Effector memory CD8-positive, alpha-beta T cell (primary cell): Measurements from ENCODE around the gene SPACA6.
"Not testable (repeated sequence)": the region's sequence is repeated elsewhere in the genome, so short reads cannot be mapped to it uniquely, and the experiment has no call there.

Experiments used
- ATAC-seq: fragments of 150-1000 bp; cut with Tn5 transposase; replicated peaks from 2 replicates; pipeline ENCODE4 v1.10.0; 2021; ENCODE audit warnings: mild to moderate bottlenecking, moderate library complexity
- DNase-seq, 3 experiments: peaks; one replicate each; pipeline ENCODE4 v3.0.0; 2021
- H3K27ac Mint-ChIP-seq, 2 donors: one replicate each; pipeline ENCODE4 v1.8.0; 2022; ENCODE audit warnings: mild to moderate bottlenecking in 2 of 2, mixed read lengths in 2 of 2, moderate library complexity in 2 of 2
- H3K27me3 Mint-ChIP-seq, 2 donors: one replicate each; pipeline ENCODE4 v1.8.0; 2022; ENCODE audit warnings: mixed read lengths in 2 of 2
- H3K36me3 Mint-ChIP-seq: one replicate; pipeline ENCODE4 v1.8.0; 2022; ENCODE audit warnings: mild to moderate bottlenecking, moderate library complexity, mixed read lengths; ENCODE audit not compliant: insufficient read depth
- H3K4me1 Mint-ChIP-seq, 2 donors: one replicate each; pipeline ENCODE4 v1.8.0; 2022; ENCODE audit warnings: low read depth in 2 of 2, mixed read lengths in 2 of 2
- H3K4me3 Mint-ChIP-seq, 2 donors: one replicate each; pipeline ENCODE4 v1.8.0; 2022; ENCODE audit warnings: mild to moderate bottlenecking in 2 of 2, mixed read lengths in 2 of 2, moderate library complexity in 2 of 2
- H3K9me3 Mint-ChIP-seq, 2 donors: one replicate each; pipeline ENCODE4 v1.8.0; 2022; ENCODE audit warnings: mixed read lengths in 2 of 2

Gene SPACA6

DNA sequence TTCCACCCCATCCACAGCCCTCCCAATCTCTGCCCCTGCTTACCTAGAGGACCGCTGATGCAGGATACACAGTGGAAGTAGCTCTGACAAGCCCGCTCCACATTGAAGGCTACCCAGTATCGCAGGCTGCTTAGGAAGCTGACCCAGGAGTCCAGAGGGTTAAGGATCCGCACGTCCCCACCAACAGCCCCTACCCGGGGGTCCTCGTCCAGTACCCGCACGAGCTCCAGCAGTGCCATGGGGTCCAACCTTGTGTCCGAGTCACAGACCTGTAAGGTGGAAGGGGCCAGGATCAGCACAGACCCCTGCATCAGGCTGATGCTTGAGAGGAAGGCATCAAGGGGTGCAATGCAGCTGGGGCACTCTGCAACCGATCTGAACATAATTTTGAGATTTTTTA is 23.8 kb downstream of the SPACA6 start:
- no peak for ATAC-seq
- Mint-ChIP-seq H3K36me3 (no peaks in the 10 kb centered on the region), H3K4me1 (peaks cover 0 to 2% of the 10 kb centered on the region in 2 donors), H3K4me3 (no peak overlapping the region), H3K9me3 (peaks cover 3 to 12% of the 10 kb centered on the region in 2 donors), H3K27ac (no peak overlapping the region), H3K27me3 (peaks cover 48 to 58% of the 10 kb centered on the region in 2 donors)
- no peak for DNase-seq

DNA sequence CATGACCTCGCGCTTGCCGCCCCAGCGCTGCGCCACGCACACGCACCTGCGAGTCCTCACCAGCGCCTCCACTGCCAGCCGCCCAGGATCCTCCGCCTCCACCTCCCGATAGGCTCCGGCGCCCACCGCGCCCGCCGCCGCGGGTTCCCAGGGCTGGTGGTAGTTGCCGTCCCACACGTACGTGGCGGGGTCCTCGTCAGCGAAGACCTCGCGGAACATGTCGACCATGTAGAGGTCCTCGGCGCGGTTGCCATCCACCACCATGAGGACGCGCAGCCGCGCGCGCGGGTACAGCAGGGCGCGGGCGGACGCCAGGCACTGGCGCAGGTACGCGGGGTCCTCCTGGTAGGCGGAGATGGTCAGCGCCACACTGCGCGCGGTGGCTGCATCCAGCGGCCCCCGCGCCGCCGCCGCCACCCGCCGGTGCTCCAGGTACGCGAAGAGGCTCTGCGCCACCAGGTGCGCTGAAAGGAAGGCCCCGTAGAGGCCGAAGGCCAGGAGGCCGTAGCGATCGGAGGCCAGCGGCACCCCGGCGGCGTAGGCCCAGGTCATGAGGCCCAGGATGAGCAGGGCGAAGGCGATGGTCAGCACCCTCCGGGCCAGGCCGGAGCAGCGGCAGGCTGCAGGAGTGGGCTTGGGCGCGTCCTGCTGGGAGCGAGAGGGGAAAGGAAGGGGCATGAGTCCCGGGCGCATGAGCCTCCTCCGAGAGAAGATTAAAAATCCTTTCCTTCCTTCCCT is 26.3 kb downstream of the SPACA6 start:
- H3K4me3 Mint-ChIP-seq = no peak overlapping the region
- DNase-seq (no peak), ATAC-seq (no peak)
- H3K4me1 Mint-ChIP-seq = peaks cover 0 to 2% of the 10 kb centered on the region in 2 donors
- H3K36me3 Mint-ChIP-seq = no peaks in the 10 kb centered on the region
- no peak overlapping the region for H3K27ac Mint-ChIP-seq
- H3K27me3 Mint-ChIP-seq = peaks cover 48 to 65% of the 10 kb centered on the region in 2 donors
- peaks cover 3 to 12% of the 10 kb centered on the region in 2 donors for H3K9me3 Mint-ChIP-seq

DNA sequence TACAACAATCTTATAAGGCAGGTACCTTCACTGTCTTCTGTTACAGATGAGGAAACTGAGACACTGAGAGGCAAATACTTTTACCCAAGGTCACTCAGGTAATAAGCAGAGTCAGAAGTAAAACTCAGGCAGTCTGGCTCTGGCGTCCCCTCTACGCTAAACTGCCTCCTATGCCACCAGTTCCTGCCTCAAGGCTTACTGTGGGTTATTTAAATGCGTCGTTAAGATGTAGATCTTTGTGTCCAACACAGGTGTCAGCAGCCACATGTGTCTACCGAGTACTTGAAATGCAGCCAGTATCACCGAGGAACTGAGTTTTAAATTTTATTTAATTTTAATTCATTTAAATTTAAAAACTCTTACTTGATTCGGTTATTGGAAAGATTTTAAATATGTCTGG is 28.8 kb downstream of the SPACA6 start:
- DNase-seq (no peak), ATAC-seq (no peak)
- Mint-ChIP-seq H3K27me3 (peaks cover 51 to 67% of the 10 kb centered on the region in 2 donors), H3K27ac (no peak overlapping the region), H3K9me3 (no peaks in the 10 kb centered on the region), H3K36me3 (no peaks in the 10 kb centered on the region), H3K4me3 (no peak overlapping the region), H3K4me1 (peaks cover 0 to 2% of the 10 kb centered on the region in 2 donors)

DNA sequence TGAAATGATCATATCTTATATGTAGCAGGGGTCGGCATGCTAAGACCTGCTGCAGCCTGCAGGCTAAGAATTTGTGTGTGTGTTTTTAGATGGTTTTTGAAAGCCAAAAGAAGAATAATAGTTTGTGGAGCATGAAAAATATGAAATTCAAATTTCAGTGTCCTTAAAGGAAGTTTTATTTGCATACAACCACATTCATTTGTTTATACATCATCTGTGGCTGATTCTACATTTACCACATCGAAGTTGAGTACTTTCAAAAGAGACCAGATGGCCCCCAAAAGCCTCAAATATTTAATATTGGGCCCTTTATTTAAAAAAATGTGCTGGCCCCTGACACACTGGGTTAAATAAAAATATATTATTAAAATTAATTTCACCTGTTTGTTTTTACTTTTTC is 29.4 kb downstream of the SPACA6 start:
- Mint-ChIP-seq H3K27me3 (peaks cover 53 to 69% of the 10 kb centered on the region in 2 donors), H3K27ac (no peak overlapping the region), H3K4me3 (no peak overlapping the region), H3K36me3 (no peaks in the 10 kb centered on the region), H3K9me3 (peaks cover 0 to 1% of the 10 kb centered on the region in 2 donors), H3K4me1 (peaks cover 0 to 2% of the 10 kb centered on the region in 2 donors)
- DNase-seq = no peak
- no peak for ATAC-seq

DNA sequence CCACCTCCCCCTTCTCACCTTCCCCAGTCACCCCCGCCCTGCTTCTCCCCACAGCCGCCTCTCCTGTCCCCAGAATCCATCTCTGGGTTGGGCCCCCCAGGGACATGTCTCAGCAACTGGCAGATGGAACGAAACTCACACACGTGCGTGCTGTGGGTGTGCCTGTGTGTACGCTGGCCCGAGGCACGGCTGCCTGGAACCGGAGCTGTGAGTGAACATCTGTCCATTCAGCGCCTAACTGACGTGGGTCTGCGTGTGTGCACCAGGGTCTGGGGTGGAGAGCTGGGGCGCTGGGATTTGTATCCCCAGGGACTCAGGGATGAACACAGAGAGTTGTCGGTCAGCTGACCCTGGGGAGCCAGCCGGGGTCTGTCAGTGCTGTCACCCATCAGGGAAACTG is 31.4 kb downstream of the SPACA6 start:
- Mint-ChIP-seq H3K9me3 (peaks cover 0 to 4% of the 10 kb centered on the region in 2 donors), H3K27ac (no peak overlapping the region), H3K4me1 (peaks cover 0 to 2% of the 10 kb centered on the region in 2 donors), H3K27me3 (peaks cover 55 to 71% of the 10 kb centered on the region in 2 donors), H3K36me3 (no peaks in the 10 kb centered on the region), H3K4me3 (no peak overlapping the region)
- ATAC-seq (no peak), DNase-seq (no peak)

DNA sequence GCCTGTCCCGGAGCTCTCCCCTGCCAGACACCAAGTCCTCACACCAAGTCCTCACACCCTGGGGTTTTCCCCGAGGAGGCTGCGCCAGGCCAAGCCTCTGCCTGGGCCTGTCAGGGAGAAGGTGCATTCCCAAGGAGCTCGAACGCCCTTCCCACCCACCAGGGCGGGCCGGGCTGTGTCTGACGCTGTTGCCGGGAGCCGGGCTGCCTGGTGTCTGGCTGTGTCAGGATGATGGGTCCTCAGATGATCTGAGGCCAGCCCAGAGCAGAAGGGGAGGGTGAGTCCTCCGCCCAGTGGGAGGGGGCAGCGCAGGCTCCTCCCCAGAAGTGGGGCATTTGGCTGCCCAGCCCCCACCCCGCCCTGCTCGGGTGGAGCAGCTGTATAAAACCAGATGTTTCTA is 32.9 kb downstream of the SPACA6 start:
- ATAC-seq (no peak), DNase-seq (no peak)
- Mint-ChIP-seq H3K36me3 (no peaks in the 10 kb centered on the region), H3K27me3 (peaks cover 49 to 63% of the 10 kb centered on the region in 2 donors), H3K9me3 (peaks cover 0 to 9% of the 10 kb centered on the region in 2 donors), H3K4me1 (no peaks in the 10 kb centered on the region), H3K27ac (no peak overlapping the region), H3K4me3 (no peak overlapping the region)

DNA sequence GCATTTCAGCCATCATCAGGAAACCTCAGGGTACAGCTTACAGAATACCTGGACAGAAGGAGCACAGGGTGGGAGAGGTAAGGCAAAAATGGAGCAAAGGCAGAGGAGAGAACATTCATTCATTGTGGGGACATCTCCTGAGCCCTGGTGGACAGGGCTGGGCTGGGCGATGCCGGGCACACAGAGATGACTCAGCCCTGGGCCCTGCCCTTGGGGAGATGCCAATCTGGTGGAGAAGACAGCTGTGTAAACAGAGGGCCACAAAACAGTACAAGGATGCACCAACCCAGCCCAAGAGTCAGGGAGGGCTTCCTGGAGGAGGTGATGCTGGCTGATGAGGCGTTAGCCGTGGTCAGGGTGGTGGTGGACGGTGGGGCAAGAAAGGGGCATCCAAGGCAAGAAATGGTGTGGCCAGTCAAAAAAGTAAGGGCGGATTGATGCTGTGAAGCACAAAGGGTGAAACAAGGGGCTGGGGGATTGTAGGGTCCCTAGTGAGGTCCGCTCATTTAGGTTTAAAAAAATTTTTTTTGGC is 34.3 kb downstream of the SPACA6 start:
- H3K4me3 Mint-ChIP-seq = no peak overlapping the region
- no peak for DNase-seq
- peaks cover 0 to 9% of the 10 kb centered on the region in 2 donors for H3K9me3 Mint-ChIP-seq
- H3K27ac Mint-ChIP-seq = no peak overlapping the region
- no peaks in the 10 kb centered on the region for H3K4me1 Mint-ChIP-seq
- H3K27me3 Mint-ChIP-seq = peaks cover 47 to 74% of the 10 kb centered on the region in 2 donors
- no peaks in the 10 kb centered on the region for H3K36me3 Mint-ChIP-seq
- no peak for ATAC-seq

DNA sequence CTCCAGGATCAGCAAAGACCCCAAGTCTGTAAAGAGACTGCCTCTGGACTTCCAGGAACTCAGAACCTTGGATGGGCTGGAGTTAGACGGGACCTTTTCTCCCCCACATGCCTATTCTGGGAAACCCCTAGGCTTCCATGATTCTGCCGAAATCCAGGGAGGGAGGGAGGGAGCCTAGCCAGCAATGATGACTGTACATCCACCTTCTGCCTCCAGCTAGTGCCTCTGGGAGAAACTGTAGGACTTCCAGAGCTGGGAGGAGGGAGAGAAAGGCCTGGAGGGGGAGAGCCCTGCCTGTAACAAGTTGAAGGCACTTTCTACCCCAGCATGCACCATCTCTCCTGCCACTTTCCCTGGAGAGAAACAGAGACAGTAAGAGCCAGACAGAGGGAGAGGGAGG is 36.7 kb downstream of the SPACA6 start:
- Mint-ChIP-seq H3K4me3 (no peak overlapping the region), H3K36me3 (no peaks in the 10 kb centered on the region), H3K27ac (no peak overlapping the region), H3K9me3 (peaks cover 0 to 9% of the 10 kb centered on the region in 2 donors), H3K4me1 (no peaks in the 10 kb centered on the region), H3K27me3 (peaks cover 38 to 58% of the 10 kb centered on the region in 2 donors)
- DNase-seq = no peak
- ATAC-seq = no peak

DNA sequence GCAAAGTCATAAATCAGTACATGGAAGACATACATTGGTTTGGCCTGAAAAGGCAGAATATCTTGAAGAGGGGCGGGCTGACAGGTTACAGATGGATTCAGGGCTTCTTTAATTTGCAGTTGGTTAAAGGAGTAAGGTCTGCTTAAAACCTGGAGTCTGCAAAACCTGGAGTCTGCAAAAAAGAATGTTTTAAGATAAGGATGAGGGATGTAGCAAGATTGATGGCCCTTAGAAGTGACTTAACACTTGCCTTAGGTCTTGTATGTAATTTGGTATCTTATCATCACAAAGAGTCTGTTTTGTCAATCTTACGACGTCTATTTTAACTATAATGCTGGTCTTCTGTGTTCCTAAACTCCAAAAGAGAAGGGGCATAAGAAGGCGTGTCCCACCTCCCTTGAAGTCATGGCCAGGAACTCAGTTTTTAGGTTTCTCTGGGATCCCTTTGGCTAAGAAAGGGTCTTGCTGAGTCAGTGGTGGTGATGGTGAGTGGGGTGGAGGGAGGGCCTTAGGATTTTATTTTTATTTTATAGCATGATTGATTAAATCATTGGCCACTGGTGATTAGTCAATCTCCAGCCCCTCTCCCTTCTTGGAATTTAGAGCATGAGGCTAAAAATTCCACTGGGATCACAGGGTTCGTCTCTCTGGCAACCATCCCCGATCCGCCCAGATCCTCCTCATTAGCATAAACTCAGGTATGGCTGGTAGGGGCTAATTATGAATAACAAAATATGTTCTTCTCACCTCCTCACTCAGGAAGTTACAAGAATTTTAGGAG is 40.8 kb downstream of the SPACA6 start:
- H3K4me3 Mint-ChIP-seq = no peak overlapping the region
- no peak for DNase-seq
- peaks cover 3 to 45% of the 10 kb centered on the region in 2 donors for H3K27me3 Mint-ChIP-seq
- no peaks in the 10 kb centered on the region for H3K4me1 Mint-ChIP-seq
- H3K36me3 Mint-ChIP-seq = no peaks in the 10 kb centered on the region
- peaks cover 0 to 5% of the 10 kb centered on the region in 2 donors for H3K9me3 Mint-ChIP-seq
- H3K27ac Mint-ChIP-seq = no peak overlapping the region
- ATAC-seq = no peak

DNA sequence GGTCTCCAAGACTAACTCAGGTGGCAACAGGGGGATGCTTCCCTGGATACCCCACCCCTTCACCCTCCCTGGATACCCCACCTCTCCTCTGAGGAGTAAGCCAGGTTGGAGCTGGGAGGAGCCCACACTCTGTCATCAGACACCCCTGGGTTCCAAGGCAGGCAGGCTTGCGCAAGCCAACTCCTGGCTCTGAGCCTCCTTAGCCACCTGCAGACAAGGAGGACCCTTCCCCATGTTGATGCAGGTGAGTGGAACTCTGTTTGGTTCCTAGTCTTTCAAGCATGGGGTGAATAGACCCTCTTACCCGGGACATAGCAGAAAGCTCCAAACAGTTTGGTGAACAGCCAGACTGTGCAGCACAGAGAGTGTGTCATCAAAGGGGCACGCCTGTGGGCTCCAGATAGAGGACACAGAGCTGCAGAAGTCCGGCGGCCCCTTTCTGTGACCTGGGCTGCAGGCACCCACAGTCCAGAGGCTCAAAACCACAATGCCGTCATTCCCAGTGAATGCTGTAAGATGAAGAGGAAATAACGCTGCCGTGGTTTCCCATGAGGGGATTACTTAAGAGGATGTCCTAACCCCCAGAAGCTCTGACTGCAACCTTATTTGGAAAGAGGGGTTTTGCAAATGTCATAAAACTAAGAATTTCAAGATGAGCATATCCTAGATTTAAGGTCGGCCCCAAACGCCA is 42.8 kb downstream of the SPACA6 start:
- peaks cover 0 to 49% of the 10 kb centered on the region in 2 donors for H3K27me3 Mint-ChIP-seq
- H3K9me3 Mint-ChIP-seq = peaks cover 0 to under 1% of the 10 kb centered on the region in 2 donors
- no peak for ATAC-seq
- H3K4me3 Mint-ChIP-seq = no peak overlapping the region
- H3K27ac Mint-ChIP-seq = no peak overlapping the region
- H3K36me3 Mint-ChIP-seq = no peaks in the 10 kb centered on the region
- no peak for DNase-seq
- H3K4me1 Mint-ChIP-seq = no peaks in the 10 kb centered on the region

DNA sequence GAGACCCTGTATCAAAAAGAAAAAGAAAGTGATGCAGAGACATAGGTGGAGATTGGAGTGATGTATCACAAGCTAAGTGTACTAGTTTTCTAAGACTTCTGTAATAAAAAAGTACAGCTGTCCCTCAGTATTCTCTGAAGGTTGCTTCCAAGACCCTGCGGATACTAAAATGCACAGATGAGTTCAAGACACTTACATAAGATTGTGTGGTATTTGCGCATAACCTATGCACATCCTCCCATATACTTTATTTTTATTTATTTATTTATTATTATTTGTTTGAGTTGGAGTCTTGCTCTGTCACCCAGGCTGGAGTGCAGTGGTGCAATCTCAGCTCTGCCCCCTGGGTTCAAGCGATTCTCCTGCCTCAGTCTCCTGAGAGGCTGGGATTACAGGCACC is 44.3 kb downstream of the SPACA6 start:
- no peaks in the 10 kb centered on the region for H3K9me3 Mint-ChIP-seq
- no peak for DNase-seq
- H3K36me3 Mint-ChIP-seq = no peaks in the 10 kb centered on the region
- H3K4me1 Mint-ChIP-seq = no peaks in the 10 kb centered on the region
- H3K27ac Mint-ChIP-seq = no peak overlapping the region
- peaks cover 0 to 38% of the 10 kb centered on the region in 2 donors for H3K27me3 Mint-ChIP-seq
- no peak for ATAC-seq
- no peak overlapping the region for H3K4me3 Mint-ChIP-seq

DNA sequence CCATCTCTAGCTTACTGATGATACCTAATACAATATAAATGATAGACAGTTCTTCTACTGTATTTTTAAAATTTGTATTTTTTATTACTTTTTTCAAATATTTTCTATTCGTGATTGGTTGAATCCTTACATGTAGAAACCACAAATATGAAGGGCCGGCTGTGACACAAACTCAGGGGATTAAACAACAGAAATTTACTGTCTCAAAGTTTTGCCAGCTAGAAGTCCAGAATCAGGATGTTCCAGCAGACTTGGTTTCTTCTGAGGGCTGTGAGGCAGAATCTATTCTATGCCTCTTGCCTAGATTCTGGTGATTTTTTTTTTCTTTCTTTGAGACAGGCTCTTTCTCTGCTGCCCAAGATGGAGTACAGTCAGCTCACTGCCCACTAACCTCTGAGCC is 44.8 kb downstream of the SPACA6 start:
- no peak for ATAC-seq
- no peak for DNase-seq
- H3K27ac Mint-ChIP-seq = no peak overlapping the region
- no peak overlapping the region for H3K4me3 Mint-ChIP-seq
- peaks cover 3 to 34% of the 10 kb centered on the region in 2 donors for H3K27me3 Mint-ChIP-seq
- no peaks in the 10 kb centered on the region for H3K9me3 Mint-ChIP-seq
- H3K36me3 Mint-ChIP-seq = no peaks in the 10 kb centered on the region
- H3K4me1 Mint-ChIP-seq = no peaks in the 10 kb centered on the region

DNA sequence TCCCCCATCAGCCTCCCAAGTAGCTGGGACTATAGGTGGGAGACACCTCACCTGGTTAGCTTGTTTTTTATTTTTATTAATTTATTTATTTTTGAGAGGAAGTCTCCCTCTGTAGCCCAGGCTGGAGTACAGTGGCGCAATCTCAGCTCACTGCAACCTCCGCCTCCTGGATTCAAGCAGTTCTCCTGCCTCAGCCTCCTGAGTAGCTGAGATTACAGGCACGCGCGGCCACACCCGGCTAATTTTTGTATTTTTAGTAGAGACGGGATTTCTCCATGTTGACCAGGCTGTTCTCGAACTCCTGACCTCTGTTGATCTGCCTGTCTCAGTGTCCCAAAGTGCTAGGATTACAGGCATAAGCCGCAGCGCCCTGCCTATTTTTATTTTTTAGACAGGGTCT is 45.4 kb downstream of the SPACA6 start:
- not testable (repeated sequence) for DNase-seq, H3K4me3 Mint-ChIP-seq, H3K4me1 Mint-ChIP-seq, H3K9me3 Mint-ChIP-seq, ATAC-seq, H3K27ac Mint-ChIP-seq, H3K36me3 Mint-ChIP-seq
- peaks cover 8 to 34% of the 10 kb centered on the region in 2 donors for H3K27me3 Mint-ChIP-seq
